ENCODE measurements around the gene ST8SIA5. TPM values are rescaled to one million over a fixed set of nuclear protein-coding genes. Genes with fewer than 3 reads are reported as not detected.

Gene ST8SIA5
- total RNA-seq, 1 experiment from 2014 or later = 0.54 TPM

- TF ChIP-seq, protein P1, sequence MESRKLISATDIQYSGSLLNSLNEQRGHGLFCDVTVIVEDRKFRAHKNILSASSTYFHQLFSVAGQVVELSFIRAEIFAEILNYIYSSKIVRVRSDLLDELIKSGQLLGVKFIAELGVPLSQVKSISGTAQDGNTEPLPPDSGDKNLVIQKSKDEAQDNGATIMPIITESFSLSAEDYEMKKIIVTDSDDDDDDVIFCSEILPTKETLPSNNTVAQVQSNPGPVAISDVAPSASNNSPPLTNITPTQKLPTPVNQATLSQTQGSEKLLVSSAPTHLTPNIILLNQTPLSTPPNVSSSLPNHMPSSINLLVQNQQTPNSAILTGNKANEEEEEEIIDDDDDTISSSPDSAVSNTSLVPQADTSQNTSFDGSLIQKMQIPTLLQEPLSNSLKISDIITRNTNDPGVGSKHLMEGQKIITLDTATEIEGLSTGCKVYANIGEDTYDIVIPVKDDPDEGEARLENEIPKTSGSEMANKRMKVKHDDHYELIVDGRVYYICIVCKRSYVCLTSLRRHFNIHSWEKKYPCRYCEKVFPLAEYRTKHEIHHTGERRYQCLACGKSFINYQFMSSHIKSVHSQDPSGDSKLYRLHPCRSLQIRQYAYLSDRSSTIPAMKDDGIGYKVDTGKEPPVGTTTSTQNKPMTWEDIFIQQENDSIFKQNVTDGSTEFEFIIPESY (IDR thresholded peaks at IDR 0.05; ENCODE audit: extremely low read depth, insufficient replicate concordance, low read length) = no peak
Observed at GRCh38 chr18:46700066-46700824, 56.6 kb downstream of the ST8SIA5 start (continued).

GRCh38 chr18:46696702-46697101 lies 60.2 kb downstream of the ST8SIA5 start:
- CTCF ChIA-PET = no interaction called here
- H3K4me3 ChIP-seq (replicated peaks in 1 of 2; ENCODE audit: low read depth in 1 of 2, low read length in 2 of 2) = no peak overlapping the region
- H3K9me2 ChIP-seq (ENCODE audit: insufficient read depth) = no peaks in the 10 kb centered on the region
- H3K79me2 ChIP-seq (ENCODE audit: insufficient read depth, low read length) = no peaks in the 10 kb centered on the region
- no peak overlapping the region for H2AFZ ChIP-seq (ENCODE audit: low read depth, low read length, poor library complexity, severe bottlenecking)
- H3K9ac ChIP-seq (ENCODE audit: low read length) = no peak overlapping the region
- no peak for ATAC-seq
- no peaks in the 10 kb centered on the region for H3K9me3 ChIP-seq (ENCODE audit: control insufficient read depth in 1 of 2, insufficient read depth in 1 of 2, low read depth in 1 of 2, low read length in 2 of 2)
- DNase-seq (ENCODE audit: low read depth, low spot score) = no peak
- no peaks in the 10 kb centered on the region for H3K36me3 ChIP-seq (ENCODE audit: control insufficient read depth in 1 of 2, insufficient read depth in 2 of 2, low read length in 2 of 2)
- RAD21 ChIA-PET (ENCODE audit: low non-redundant PET in 1 of 2, low total read pairs in 2 of 2, uncharacterized antibody in 2 of 2, unreplicated experiment in 2 of 2) = no interaction called here
- intact Hi-C loops (cut with micrococcal nuclease) = no loop called here
- H3K4me1 ChIP-seq (ENCODE audit: control insufficient read depth in 1 of 2, insufficient read depth in 2 of 2, low read length in 2 of 2) = no peaks in the 10 kb centered on the region
- no peaks in the 10 kb centered on the region for H3K27me3 ChIP-seq (ENCODE audit: insufficient read depth, low read length)
- POLR2A ChIA-PET = no interaction called here
- H4K20me1 ChIP-seq (ENCODE audit: insufficient read depth) = no peaks in the 10 kb centered on the region
- no TSS peak for BruUV-seq (replicated peaks)
- H3K27ac ChIP-seq (ENCODE audit: low read depth, low read length) = no peak overlapping the region
- H3K4me2 ChIP-seq (ENCODE audit: low read length) = no peak overlapping the region
- TF ChIP-seq FOSL1 (IDR thresholded peaks at IDR 0.05; ENCODE audit: low read depth) (no peak), SRF (IDR thresholded peaks at IDR 0.05; ENCODE audit: low read depth) (no peak), EGR1 (IDR thresholded peaks at IDR 0.05; ENCODE audit: low read depth) (no peak), ZFX (IDR thresholded peaks at IDR 0.05) (no peak), ZNF274 (IDR thresholded peaks at IDR 0.05; ENCODE audit: low read depth, low read length) (no peak), ATF3 (IDR thresholded peaks at IDR 0.05) (no peak), POLR2AphosphoS5 (IDR thresholded peaks at IDR 0.05; ENCODE audit: low read depth, low read length) (no peak), TCF7L2 (IDR thresholded peaks at IDR 0.05; ENCODE audit: borderline replicate concordance, extremely low read depth, insufficient read depth, insufficient read length) (no peak), JUND (IDR thresholded peaks at IDR 0.05) (no peak), YY1 (IDR thresholded peaks at IDR 0.05; ENCODE audit: extremely low read depth, insufficient replicate concordance, low read depth, low read length) (no peak), SIN3A (IDR thresholded peaks at IDR 0.05; ENCODE audit: low read depth) (no peak), CTCF (IDR thresholded peaks at IDR 0.05 in 2 of 3, conservative IDR thresholded peaks at IDR 0.05 in 1 of 3; ENCODE audit: borderline replicate concordance in 1 of 3, insufficient read depth in 1 of 3, low read depth in 2 of 3, low read length in 2 of 3) (no peak), POLR2A (IDR thresholded peaks at IDR 0.05; ENCODE audit: borderline replicate concordance, extremely low read depth, insufficient read depth, insufficient read length) (no peak), EZH2phosphoT487 (IDR thresholded peaks at IDR 0.05; ENCODE audit: borderline replicate concordance) (no peak), CEBPB (IDR thresholded peaks at IDR 0.05; ENCODE audit: low read depth) (no peak), RAD21 (IDR thresholded peaks at IDR 0.05; ENCODE audit: low read depth) (no peak), SP1 (IDR thresholded peaks at IDR 0.05; ENCODE audit: low read depth) (no peak)
- TF ChIP-seq, protein P1 (IDR thresholded peaks at IDR 0.05; ENCODE audit: extremely low read depth, insufficient replicate concordance, low read length) = no peak

All from HCT116 (cell line).